H1 (cell line): ENCODE data around the gene S100A6. TPM values are rescaled to one million over a fixed set of nuclear protein-coding genes. Genes with fewer than 3 reads are reported as not detected.

ENCODE experiments used
- CTCF ChIA-PET: fragments of 300-600 bp; sonication (Branson Sonifier 250); formaldehyde crosslinking; loops from one replicate; lab custom pipeline; 2021; ENCODE audit not compliant: partially characterized antibody; lab: Charles Lee
- POLR2A ChIA-PET: fragments of 300-600 bp; sonication (Branson Sonifier 250); formaldehyde crosslinking; loops from one replicate; lab custom pipeline; 2021; ENCODE audit warnings: inconsistent platforms; ENCODE audit not compliant: partially characterized antibody; lab: Charles Lee
- DNase-seq, 2 experiments: peaks; one replicate each; pipeline versions ENCODE4 v3.0.0 to v3.0.0-alpha.2; 2010 to 2022; ENCODE audit warnings: low spot score in 2 of 2, low read depth in 1 of 2, mixed read lengths in 1 of 2
- FAIRE-seq: peaks from 2 replicates; lab custom pipeline; 2011; peaks lifted over from hg19 to GRCh38; lab: Jason Lieb, UNC
- H2AFZ ChIP-seq: 2 replicates; pipeline ENCODE4 v1.8.1; 2012; ENCODE audit warnings: low read length, inconsistent platforms
- H2AK5ac ChIP-seq: 2 replicates; pipeline ENCODE4 v1.6.1; 2013; ENCODE audit warnings: low read depth, low read length
- H2BK120ac ChIP-seq: replicated peaks from 2 replicates; pipeline ENCODE3; 2013; ENCODE audit warnings: low read depth, low read length, inconsistent platforms
- H2BK12ac ChIP-seq: 2 replicates; pipeline ENCODE4 v1.6.1; 2013; ENCODE audit warnings: low read depth, low read length
- H2BK15ac ChIP-seq: 2 replicates; pipeline ENCODE4 v1.6.1; 2013; ENCODE audit warnings: low read length
- H2BK20ac ChIP-seq: 2 replicates; pipeline ENCODE4 v1.6.1; 2013; ENCODE audit warnings: low read length
- H2BK5ac ChIP-seq: 2 replicates; pipeline ENCODE4 v1.6.1; 2013; ENCODE audit warnings: low read depth, low read length
- H3K14ac ChIP-seq: 2 replicates; pipeline ENCODE4 v1.6.1; 2013; ENCODE audit warnings: inconsistent platforms; ENCODE audit not compliant: insufficient read length
- H3K18ac ChIP-seq: 2 replicates; pipeline ENCODE4 v1.6.1; 2013; ENCODE audit warnings: low read length; ENCODE audit errors: extremely low read depth
- H3K23ac ChIP-seq: 2 replicates; pipeline ENCODE4 v1.6.1; 2013; ENCODE audit warnings: inconsistent platforms; ENCODE audit not compliant: insufficient read length
- H3K23me2 ChIP-seq: 2 replicates; pipeline ENCODE4 v1.6.1; 2013; ENCODE audit warnings: low read depth, low read length
- H3K27ac ChIP-seq: 2 replicates; pipeline ENCODE4 v1.6.1; 2011; ENCODE audit warnings: low read depth, low read length, inconsistent platforms
- H3K27me3 ChIP-seq, 4 experiments: replicated peaks in 1 of 4; 1 replicate in 1 of 4; 2 replicates in 3 of 4; pipeline versions ENCODE4 v1.6.1 to v1.8.1; 2011 to 2013; ENCODE audit warnings: low read length in 3 of 4, mild to moderate bottlenecking in 3 of 4, inconsistent platforms in 2 of 4, mixed read lengths in 2 of 4, moderate library complexity in 1 of 4; ENCODE audit not compliant: control insufficient read depth in 3 of 4, insufficient read depth in 3 of 4; ENCODE audit errors: extremely low read depth in 1 of 4
- H3K36me3 ChIP-seq, 4 experiments: 2 replicates each; pipeline versions ENCODE4 v1.6.1 to v1.8.1; 2011 to 2013; ENCODE audit warnings: mild to moderate bottlenecking in 4 of 4, low read length in 3 of 4, moderate library complexity in 2 of 4, control low read depth in 1 of 4, inconsistent platforms in 1 of 4; ENCODE audit not compliant: insufficient read depth in 4 of 4, control insufficient read depth in 2 of 4
- H3K4ac ChIP-seq: replicated peaks from 2 replicates; pipeline ENCODE3; 2013; ENCODE audit warnings: low read length, low read depth, mixed read lengths, inconsistent platforms; ENCODE audit not compliant: insufficient read length
- H3K4me1 ChIP-seq, 4 experiments: replicated peaks in 1 of 4; 1 replicate in 1 of 4; 2 replicates in 3 of 4; pipeline versions ENCODE4 v1.6.1 to v1.8.1; 2011 to 2013; ENCODE audit warnings: low read length in 3 of 4, inconsistent platforms in 2 of 4, mixed read lengths in 1 of 4; ENCODE audit not compliant: insufficient read depth in 4 of 4, control insufficient read depth in 3 of 4
- H3K4me2 ChIP-seq, 2 experiments: 2 replicates each; pipeline versions ENCODE4 v1.6.1 to v1.8.1; 2011 to 2013; ENCODE audit warnings: low read depth in 2 of 2, low read length in 2 of 2, control low read depth in 1 of 2, inconsistent platforms in 1 of 2, mild to moderate bottlenecking in 1 of 2; ENCODE audit not compliant: insufficient read depth in 1 of 2
- H3K4me3 ChIP-seq, 4 experiments: fragments of 200-600, 300-600 bp in 1 of 4; sonication (generic), shearing (Covaris generic), sonication (Bioruptor Twin) in 1 of 4; 2 replicates each; pipeline versions ENCODE4 v1.5.1 to v1.8.1; 2011 to 2016; ENCODE audit warnings: low read length in 4 of 4, low read depth in 3 of 4, control low read depth in 2 of 4, inconsistent platforms in 2 of 4, mild to moderate bottlenecking in 2 of 4, mixed read lengths in 1 of 4, moderate library complexity in 1 of 4; ENCODE audit not compliant: insufficient read depth in 2 of 4; ENCODE audit errors: extremely low read depth in 1 of 4
- H3K56ac ChIP-seq: replicated peaks from 2 replicates; pipeline ENCODE3; 2013; ENCODE audit warnings: low read depth, mild to moderate bottlenecking, mixed read lengths, low read length, inconsistent platforms; ENCODE audit not compliant: insufficient read length
- H3K79me1 ChIP-seq: 2 replicates; pipeline ENCODE4 v1.6.1; 2013; ENCODE audit warnings: low read depth, low read length, control low read depth
- H3K79me2 ChIP-seq, 2 experiments: 2 replicates each; pipeline versions ENCODE4 v1.6.1 to v1.8.1; 2012 to 2013; ENCODE audit warnings: low read length in 2 of 2, mild to moderate bottlenecking in 2 of 2, inconsistent platforms in 1 of 2; ENCODE audit not compliant: insufficient read depth in 2 of 2, control insufficient read depth in 1 of 2
- H3K9ac ChIP-seq, 4 experiments: replicated peaks in 1 of 4; 1 replicate in 1 of 4; 2 replicates in 3 of 4; pipeline versions ENCODE4 v1.6.1 to v1.8.1; 2011 to 2013; ENCODE audit warnings: low read depth in 3 of 4, low read length in 3 of 4, control low read depth in 2 of 4, mild to moderate bottlenecking in 2 of 4, moderate library complexity in 2 of 4, inconsistent platforms in 1 of 4; ENCODE audit errors: extremely low read depth in 1 of 4
- H3K9me3 ChIP-seq, 2 experiments: 2 replicates each; pipeline versions ENCODE4 v1.6.1 to v1.8.1; 2012 to 2013; ENCODE audit warnings: mild to moderate bottlenecking in 2 of 2, moderate library complexity in 2 of 2, control low read depth in 1 of 2, inconsistent platforms in 1 of 2, low read depth in 1 of 2, low read length in 1 of 2, mixed read lengths in 1 of 2; ENCODE audit not compliant: insufficient read depth in 2 of 2
- H4K20me1 ChIP-seq, 2 experiments: replicated peaks in 1 of 2; 2 replicates each; pipeline versions ENCODE3 to v1.8.1; 2011 to 2013; ENCODE audit warnings: inconsistent platforms in 2 of 2, low read length in 2 of 2, mild to moderate bottlenecking in 1 of 2; ENCODE audit not compliant: insufficient read depth in 2 of 2, control insufficient read depth in 1 of 2
- H4K5ac ChIP-seq: 2 replicates; pipeline ENCODE4 v1.6.1; 2013; ENCODE audit warnings: low read length, low read depth, mixed read lengths, inconsistent platforms; ENCODE audit not compliant: insufficient read length
- H4K8ac ChIP-seq: 2 replicates; pipeline ENCODE4 v1.8.0; 2013; ENCODE audit warnings: mild to moderate bottlenecking, moderate library complexity, low read length, inconsistent platforms; ENCODE audit not compliant: insufficient read depth; ENCODE audit errors: extremely low read depth
- H4K91ac ChIP-seq: replicated peaks from 2 replicates; pipeline ENCODE3; 2013; ENCODE audit warnings: low read length, mixed read lengths, inconsistent platforms; ENCODE audit not compliant: insufficient read length
- ASH2L ChIP-seq: fragments of 200-600, 300-600 bp; sonication (generic); IDR thresholded peaks from one replicate; pipeline ENCODE4 v1.7.1; 2017; ENCODE audit warnings: low read length
- EGR1 ChIP-seq: IDR thresholded peaks from 2 replicates; pipeline ENCODE4 v1.6.1; 2011; ENCODE audit warnings: low read depth, low read length, borderline replicate concordance
- EZH2 ChIP-seq: fragments of 200-600 bp; sonication (generic); IDR thresholded peaks from 2 replicates; pipeline ENCODE4 v1.7.1; 2012; ENCODE audit warnings: low read depth, mild to moderate bottlenecking, moderate library complexity, low read length, inconsistent platforms; ENCODE audit not compliant: severe bottlenecking
- POLR2A ChIP-seq, 2 experiments: IDR thresholded peaks; 1 replicate in 1 of 2; 2 replicates in 1 of 2; pipeline ENCODE4 v1.6.1; 2011; ENCODE audit warnings: low read depth in 2 of 2, low read length in 2 of 2, mild to moderate bottlenecking in 2 of 2; ENCODE audit errors: control extremely low read depth in 1 of 2
- RAD21 ChIP-seq, 2 experiments: IDR thresholded peaks in 1 of 2; conservative IDR thresholded peaks in 1 of 2; 2 replicates each; pipeline ENCODE4 v1.6.1; 2011; ENCODE audit warnings: low read depth in 2 of 2, low read length in 2 of 2, improper control_type of control experiment in 1 of 2, inconsistent platforms in 1 of 2, mild to moderate bottlenecking in 1 of 2, moderate library complexity in 1 of 2
- SIX5 ChIP-seq: IDR thresholded peaks from 2 replicates; pipeline ENCODE4 v1.6.1; 2011; ENCODE audit warnings: mild to moderate bottlenecking, low read depth, low read length
- SRF ChIP-seq: IDR thresholded peaks from 2 replicates; pipeline ENCODE4 v1.6.1; 2011; ENCODE audit warnings: mild to moderate bottlenecking, low read depth, low read length, moderate library complexity
- WGBS, 2 experiments: shearing (Covaris generic) in 1 of 2; methylation state at CpG; one replicate each; pipeline versions ENCODE4 v1.1.6 to v1.1.7; 2013 to 2015; ENCODE audit warnings: low lambda C conversion rate in 2 of 2, mixed read lengths in 2 of 2, inconsistent platforms in 1 of 2, low coverage in 1 of 2, missing lambda C conversion rate in 1 of 2; ENCODE audit not compliant: insufficient replicate concordance in 2 of 2, insufficient coverage in 1 of 2, insufficient read length in 1 of 2; ENCODE audit errors: extremely low coverage in 1 of 2, missing lambda C conversion rate in 1 of 2; 5-methylcytosine and 5-hydroxymethylcytosine counted together
- polyA plus RNA-seq, 7 experiments: library from polyadenylated mRNA; depleted of rRNA in 3 of 7; stranded (reverse) in 5 of 7; unstranded in 2 of 7; fragments of >200 nt in 5 of 7; fragments of 200-250 nt in 2 of 7; gene quantifications; 1 replicate in 5 of 7; 2 replicates in 1 of 7; 4 replicates in 1 of 7; pipeline versions ENCODE4 v1.2.1 to v1.2.3, GENCODE V29; 2011 to 2013; ENCODE audit warnings: missing spikeins in 2 of 7, mixed read lengths in 2 of 7
- total RNA-seq: library from RNA; stranded (reverse); fragmentation: NEBNext Ultra II Directional; extraction: Animal tissue kit (Norgen Biotek cat#: 25700); gene quantifications from 2 replicates; pipeline ENCODE4 v1.2.1, GENCODE V29; 2021

The S100A6 gene
- total and polyA plus RNA-seq, 2 of the 8 experiments (the other 6 are each of a cell fraction or from before 2014, with no cell fraction given) = 11.1 to 63.0 TPM

GRCh38 chr1:153566414-153567371 lies 30.9 kb upstream of the S100A6 start:
- peaks cover 2% of the 10 kb centered on the region for H3K23me2 ChIP-seq
- no peaks in the 10 kb centered on the region for H3K36me3 ChIP-seq
- H3K9me3 ChIP-seq = no peaks in the 10 kb centered on the region
- H4K5ac ChIP-seq = peak overlapping the region; percentile 34
- WGBS, 2 experiments = 48% methylated on average over 16 of the region's 16 CpGs; no CpG with 5 or more reads in 1 of the 2 experiments
- H3K23ac ChIP-seq = no peak overlapping the region
- peak overlapping the region; percentile 64 for H3K18ac ChIP-seq
- peak overlapping the region; percentile 95; the same call in 1 of the 2 replicates for H2BK15ac ChIP-seq
- peak overlapping the region; percentile 88 for H3K56ac ChIP-seq
- peak; percentile 76 to 90 for DNase-seq
- peak overlapping the region; percentile 96 for H2AK5ac ChIP-seq
- H2BK20ac ChIP-seq = peak overlapping the region; percentile 83; the same call in 1 of the 2 replicates
- H2BK5ac ChIP-seq = peak overlapping the region; percentile 97; the same call in 1 of the 2 replicates
- ChIA-PET POLR2A (interaction anchor here (0.7 to 1.6 kb wide), 12 partner anchors 10 to 82 kb away, joined by 3 to 7 read pairs (median 4); partner anchors contain the start of genes CHTOP, S100A13, S100A16 and S100A4), CTCF (interaction anchor here (0.6 to 4.4 kb wide), 19 partner anchors 14 to 214 kb away, joined by 3 to 20 read pairs (median 5); partner anchors contain the start of genes S100A14, S100A4, S100A5 and S100A6)
- peak overlapping the region in 2 of 4 experiments; percentile 26 to 36; a peak in 3 of 7 replicates for H3K9ac ChIP-seq
- peak overlapping the region; percentile 64; the same call in 1 of the 2 replicates for H4K8ac ChIP-seq
- peaks cover 11 to 26% (median 20%) of the 10 kb centered on the region in 4 experiments for H3K4me1 ChIP-seq
- H3K4me2 ChIP-seq = peak overlapping the region; percentile 5 to 37; a peak in 3 of 4 replicates
- no peaks in the 10 kb centered on the region for H3K79me2 ChIP-seq
- H2AFZ ChIP-seq = no peak overlapping the region
- no peak for FAIRE-seq
- no peaks in the 10 kb centered on the region for H4K20me1 ChIP-seq
- peak overlapping the region; percentile 96 for H4K91ac ChIP-seq
- H3K27ac ChIP-seq = no peak overlapping the region
- no peak overlapping the region for H3K4me3 ChIP-seq
- H3K4ac ChIP-seq = peak overlapping the region; percentile 88
- peak overlapping the region; percentile 99 for H2BK12ac ChIP-seq
- H3K79me1 ChIP-seq = no peaks in the 10 kb centered on the region
- H2BK120ac ChIP-seq = peak overlapping the region; percentile 96
- 0 out of 7 replicates have a peak, but pooled peaks cover 0 to 4% (median 0%) of the 10 kb centered on the region in 4 experiments for H3K27me3 ChIP-seq
- no peak overlapping the region for H3K14ac ChIP-seq
- TF ChIP-seq EZH2 (no peak), SIX5 (no peak), POLR2A (IDR thresholded peaks at IDR 0.05; ENCODE audit: control extremely low read depth in 1 of 2, low read depth in 2 of 2, low read length in 2 of 2) (peak in 1 of 2 experiments; percentile 24; a peak in 1 of 3 replicates), RAD21 (IDR thresholded peaks at IDR 0.05 in 1 of 2, conservative IDR thresholded peaks at IDR 0.05 in 1 of 2; ENCODE audit: low read depth in 2 of 2, low read length in 2 of 2) (no peak; a peak in 2 of 4 replicates), ASH2L (peak; percentile 69), SRF (no peak), EGR1 (no peak)
